H1 (cell line): ENCODE data around the gene IFITM10.

Experiments used
- EGR1 ChIP-seq: IDR thresholded peaks from 2 replicates; pipeline ENCODE4 v1.6.1; 2011; ENCODE audit warnings: low read depth, low read length, borderline replicate concordance
- EZH2 ChIP-seq: fragments of 200-600 bp; sonication (generic); IDR thresholded peaks from 2 replicates; pipeline ENCODE4 v1.7.1; 2012; ENCODE audit warnings: low read depth, mild to moderate bottlenecking, moderate library complexity, low read length, inconsistent platforms; ENCODE audit not compliant: severe bottlenecking
- JUN ChIP-seq: IDR thresholded peaks from 2 replicates; pipeline ENCODE4 v1.6.1; 2011; ENCODE audit warnings: low read depth, mild to moderate bottlenecking, improper control_type of control experiment, low read length
- TAF1 ChIP-seq: IDR thresholded peaks from 2 replicates; pipeline ENCODE4 v1.6.1; 2011; ENCODE audit warnings: mild to moderate bottlenecking, low read depth, low read length
- TCF12 ChIP-seq: IDR thresholded peaks from 2 replicates; pipeline ENCODE4 v1.6.1; 2011; ENCODE audit warnings: low read depth, mild to moderate bottlenecking, low read length
- TF ChIP-seq, protein P1 (sequence below): IDR thresholded peaks from 2 replicates; pipeline ENCODE4 v1.6.1; 2012; ENCODE audit warnings: inconsistent platforms
- TF ChIP-seq, protein P2 (sequence below): IDR thresholded peaks from 2 replicates; pipeline ENCODE4 v1.6.1; 2011; ENCODE audit warnings: low read length, improper control_type of control experiment
- TF ChIP-seq, protein P3 (sequence below): IDR thresholded peaks from 2 replicates; pipeline ENCODE4 v1.6.1; 2012; ENCODE audit warnings: low read length, inconsistent platforms
- TF ChIP-seq, protein P4 (sequence below), 3 experiments: IDR thresholded peaks; 1 replicate in 2 of 3; 2 replicates in 1 of 3; pipeline versions ENCODE4 v1.5.1 to v1.6.1; 2011; ENCODE audit warnings: low read length in 3 of 3, mild to moderate bottlenecking in 3 of 3, inconsistent platforms in 2 of 3, low read depth in 1 of 3, moderate library complexity in 1 of 3; ENCODE audit not compliant: insufficient read depth in 1 of 3; ENCODE audit errors: control extremely low read depth in 1 of 3

GRCh38 chr11:1733716-1734640 lies 16.4 kb downstream of the IFITM10 start:
- TF ChIP-seq TAF1 = no peak
- TF ChIP-seq, protein P1, sequence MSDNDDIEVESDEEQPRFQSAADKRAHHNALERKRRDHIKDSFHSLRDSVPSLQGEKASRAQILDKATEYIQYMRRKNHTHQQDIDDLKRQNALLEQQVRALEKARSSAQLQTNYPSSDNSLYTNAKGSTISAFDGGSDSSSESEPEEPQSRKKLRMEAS = no peak
- TF ChIP-seq JUN = no peak
- TF ChIP-seq, protein P2, sequence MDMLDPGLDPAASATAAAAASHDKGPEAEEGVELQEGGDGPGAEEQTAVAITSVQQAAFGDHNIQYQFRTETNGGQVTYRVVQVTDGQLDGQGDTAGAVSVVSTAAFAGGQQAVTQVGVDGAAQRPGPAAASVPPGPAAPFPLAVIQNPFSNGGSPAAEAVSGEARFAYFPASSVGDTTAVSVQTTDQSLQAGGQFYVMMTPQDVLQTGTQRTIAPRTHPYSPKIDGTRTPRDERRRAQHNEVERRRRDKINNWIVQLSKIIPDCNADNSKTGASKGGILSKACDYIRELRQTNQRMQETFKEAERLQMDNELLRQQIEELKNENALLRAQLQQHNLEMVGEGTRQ = no peak
- TF ChIP-seq, protein P3, sequence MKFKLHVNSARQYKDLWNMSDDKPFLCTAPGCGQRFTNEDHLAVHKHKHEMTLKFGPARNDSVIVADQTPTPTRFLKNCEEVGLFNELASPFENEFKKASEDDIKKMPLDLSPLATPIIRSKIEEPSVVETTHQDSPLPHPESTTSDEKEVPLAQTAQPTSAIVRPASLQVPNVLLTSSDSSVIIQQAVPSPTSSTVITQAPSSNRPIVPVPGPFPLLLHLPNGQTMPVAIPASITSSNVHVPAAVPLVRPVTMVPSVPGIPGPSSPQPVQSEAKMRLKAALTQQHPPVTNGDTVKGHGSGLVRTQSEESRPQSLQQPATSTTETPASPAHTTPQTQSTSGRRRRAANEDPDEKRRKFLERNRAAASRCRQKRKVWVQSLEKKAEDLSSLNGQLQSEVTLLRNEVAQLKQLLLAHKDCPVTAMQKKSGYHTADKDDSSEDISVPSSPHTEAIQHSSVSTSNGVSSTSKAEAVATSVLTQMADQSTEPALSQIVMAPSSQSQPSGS = no peak
- TF ChIP-seq, protein P4, sequence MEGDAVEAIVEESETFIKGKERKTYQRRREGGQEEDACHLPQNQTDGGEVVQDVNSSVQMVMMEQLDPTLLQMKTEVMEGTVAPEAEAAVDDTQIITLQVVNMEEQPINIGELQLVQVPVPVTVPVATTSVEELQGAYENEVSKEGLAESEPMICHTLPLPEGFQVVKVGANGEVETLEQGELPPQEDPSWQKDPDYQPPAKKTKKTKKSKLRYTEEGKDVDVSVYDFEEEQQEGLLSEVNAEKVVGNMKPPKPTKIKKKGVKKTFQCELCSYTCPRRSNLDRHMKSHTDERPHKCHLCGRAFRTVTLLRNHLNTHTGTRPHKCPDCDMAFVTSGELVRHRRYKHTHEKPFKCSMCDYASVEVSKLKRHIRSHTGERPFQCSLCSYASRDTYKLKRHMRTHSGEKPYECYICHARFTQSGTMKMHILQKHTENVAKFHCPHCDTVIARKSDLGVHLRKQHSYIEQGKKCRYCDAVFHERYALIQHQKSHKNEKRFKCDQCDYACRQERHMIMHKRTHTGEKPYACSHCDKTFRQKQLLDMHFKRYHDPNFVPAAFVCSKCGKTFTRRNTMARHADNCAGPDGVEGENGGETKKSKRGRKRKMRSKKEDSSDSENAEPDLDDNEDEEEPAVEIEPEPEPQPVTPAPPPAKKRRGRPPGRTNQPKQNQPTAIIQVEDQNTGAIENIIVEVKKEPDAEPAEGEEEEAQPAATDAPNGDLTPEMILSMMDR (IDR thresholded peaks at IDR 0.05; ENCODE audit: control extremely low read depth in 1 of 3, insufficient read depth in 1 of 3, low read depth in 1 of 3, low read length in 3 of 3) = no peak
- TF ChIP-seq TCF12 = no peak
- TF ChIP-seq EGR1 = no peak
- TF ChIP-seq EZH2 = no peak
